HG02571 (cell line): ENCODE data around the gene RAD51B.
"Not testable (repeated sequence)": the region's sequence is repeated elsewhere in the genome, so short reads cannot be mapped to it uniquely, and the experiment has no call there.

Source experiments
- ATAC-seq: cut with Tn5 transposase; IDR thresholded peaks from one replicate; pipeline ENCODE4 v1.9.1; 2021; ENCODE audit warnings: mild to moderate bottlenecking, moderate library complexity; ENCODE audit not compliant: unreplicated experiment

Gene RAD51B

GRCh38 chr14:68696266-68696665 lies 876.7 kb downstream of the RAD51B start:
- no peak for ATAC-seq

- ATAC-seq = no peak
These were observed 877.3 kb downstream of the RAD51B start for GRCh38 chr14:68696721-68697495.

GRCh38 chr14:68698773-68699172 lies 879.2 kb downstream of the RAD51B start:
- not testable (repeated sequence) for ATAC-seq

- no peak for ATAC-seq
These were observed 881.6 kb downstream of the RAD51B start for GRCh38 chr14:68701001-68701741.

- no peak for ATAC-seq
These were observed 882.6 kb downstream of the RAD51B start for GRCh38 chr14:68702135-68702534.

- ATAC-seq = no peak
These were observed 883.0 kb downstream of the RAD51B start for GRCh38 chr14:68702578-68702977.

GRCh38 chr14:68703093-68703492 lies 883.5 kb downstream of the RAD51B start:
- ATAC-seq = no peak

- ATAC-seq = no peak
These were observed 885.4 kb downstream of the RAD51B start for GRCh38 chr14:68704736-68705720.

- ATAC-seq = no peak
These were observed 886.2 kb downstream of the RAD51B start for GRCh38 chr14:68705741-68706283.

- ATAC-seq = no peak
These were observed 887.9 kb downstream of the RAD51B start for GRCh38 chr14:68707482-68707881.

GRCh38 chr14:68708343-68708742 lies 888.8 kb downstream of the RAD51B start:
- ATAC-seq = no peak

GRCh38 chr14:68709007-68709406 lies 889.4 kb downstream of the RAD51B start:
- ATAC-seq = no peak

GRCh38 chr14:68710776-68711175 lies 891.2 kb downstream of the RAD51B start:
- ATAC-seq = no peak

- no peak for ATAC-seq
These were observed 892.2 kb downstream of the RAD51B start for GRCh38 chr14:68711561-68712309.

GRCh38 chr14:68712703-68713370 lies 893.3 kb downstream of the RAD51B start:
- no peak for ATAC-seq

GRCh38 chr14:68713782-68714181 lies 894.2 kb downstream of the RAD51B start:
- no peak for ATAC-seq

- no peak for ATAC-seq
These were observed 895.7 kb downstream of the RAD51B start for GRCh38 chr14:68714991-68715924.

GRCh38 chr14:68716698-68717097 lies 897.1 kb downstream of the RAD51B start:
- ATAC-seq = no peak
